GM12878 (cell line): ENCODE results near the gene QPRT. TPM values are rescaled to one million over a fixed set of nuclear protein-coding genes. Genes with fewer than 3 reads are reported as not detected.

Experiments
- ATAC-seq: fragments of 200-7000 bp; cut with Tn5 transposase; 3 replicates; pipeline ENCODE4 v1.9.1; 2020; ENCODE audit warnings: mild to moderate bottlenecking, moderate library complexity
- BruUV-seq: library from RNA; stranded (reverse); fragments of 400-500 nt; replicated peaks from 2 replicates; lab custom pipeline; 2021; lab: Mats Ljungman, UMichigan
- CTCF ChIA-PET: fragments of 300-600 bp; sonication (Branson Sonifier 250); formaldehyde crosslinking; extraction: SDS; loops from one replicate; lab custom pipeline; 2021; ENCODE audit warnings: inconsistent platforms; lab: Yijun Ruan, JAX
- POLR2A ChIA-PET: fragments of 350-600 bp; formaldehyde crosslinking; extraction: SDS; loops from one replicate; lab custom pipeline; 2021; ENCODE audit warnings: inconsistent platforms; lab: Charles Lee
- RAD21 ChIA-PET: fragments of 300-600 bp; sonication (Branson Sonifier 250); formaldehyde crosslinking; loops from one replicate; lab custom pipeline; 2023; ENCODE audit warnings: antibody characterized with exemption; ENCODE audit not compliant: unreplicated experiment; lab: Charles Lee
- SMC1A ChIA-PET: fragments of 300-600 bp; sonication (Branson Sonifier 250); formaldehyde crosslinking; loops from one replicate; lab custom pipeline; 2023; ENCODE audit not compliant: unreplicated experiment, uncharacterized antibody; lab: Charles Lee
- DNase-seq: peaks from one replicate; pipeline ENCODE4 v3.0.0-alpha.2; 2011; ENCODE audit warnings: low read depth, low spot score
- FAIRE-seq: peaks from 3 replicates; lab custom pipeline; 2011; peaks lifted over from hg19 to GRCh38; lab: Jason Lieb, UNC
- H2AFZ ChIP-seq: 2 replicates; pipeline ENCODE4 v1.6.0; 2011; ENCODE audit warnings: low read depth, low read length, control low read depth; ENCODE audit not compliant: control insufficient read depth
- H3K27ac ChIP-seq: 2 replicates; pipeline ENCODE4 v1.5.1; 2011; ENCODE audit warnings: control low read depth; ENCODE audit not compliant: control insufficient read depth, insufficient read depth
- H3K27me3 ChIP-seq, 2 experiments: replicated peaks in 1 of 2; 2 replicates each; pipeline versions ENCODE4 v1.6.0 to v1.6.1; 2011; ENCODE audit warnings: low read length in 1 of 2; ENCODE audit not compliant: control insufficient read depth in 2 of 2, insufficient read depth in 2 of 2
- H3K36me3 ChIP-seq, 2 experiments: 2 replicates each; pipeline ENCODE4 v1.5.1; 2011; ENCODE audit warnings: low read length in 1 of 2; ENCODE audit not compliant: control insufficient read depth in 2 of 2, insufficient read depth in 2 of 2
- H3K4me1 ChIP-seq: 2 replicates; pipeline ENCODE4 v1.6.1; 2011; ENCODE audit warnings: mild to moderate bottlenecking, low read length, moderate library complexity, mixed read lengths; ENCODE audit not compliant: control insufficient read depth, insufficient read depth
- H3K4me2 ChIP-seq: 2 replicates; pipeline ENCODE4 v1.6.0; 2011; ENCODE audit warnings: control low read depth; ENCODE audit not compliant: control insufficient read depth, insufficient read depth
- H3K4me3 ChIP-seq: fragments of 200-600 bp; sonication (generic); 2 replicates; pipeline ENCODE4 v1.5.1; 2016
- H3K79me2 ChIP-seq: 2 replicates; pipeline ENCODE4 v1.6.0; 2011; ENCODE audit warnings: low read length; ENCODE audit not compliant: control insufficient read depth, insufficient read depth
- H3K9ac ChIP-seq: 2 replicates; pipeline ENCODE4 v1.8.0; 2011; ENCODE audit warnings: low read length, control low read depth, mixed read lengths; ENCODE audit not compliant: control insufficient read depth, insufficient read depth
- H3K9me3 ChIP-seq: replicated peaks from 3 replicates; pipeline ENCODE4 v1.5.1; 2011; ENCODE audit warnings: mild to moderate bottlenecking, low read length; ENCODE audit not compliant: control insufficient read depth, insufficient read depth
- H4K20me1 ChIP-seq: 2 replicates; pipeline ENCODE4 v1.6.0; 2011; ENCODE audit not compliant: control insufficient read depth, insufficient read depth
- DPF2 ChIP-seq: fragments of 450-650 bp; IDR thresholded peaks from 2 replicates; pipeline ENCODE4 v1.6.1; 2017; ENCODE audit warnings: mild to moderate bottlenecking
- MEF2B ChIP-seq: fragments of 450-650 bp; IDR thresholded peaks from 2 replicates; pipeline ENCODE4 v1.6.1; 2018; ENCODE audit warnings: mild to moderate bottlenecking, moderate library complexity; ENCODE audit not compliant: partially characterized antibody, poor library complexity, severe bottlenecking
- SMAD5 ChIP-seq: IDR thresholded peaks from 2 replicates; pipeline ENCODE4 v1.6.1; 2016; ENCODE audit warnings: antibody characterized with exemption, low read depth
- SREBF2 ChIP-seq: IDR thresholded peaks from 2 replicates; pipeline ENCODE4 v1.6.1; 2012; ENCODE audit warnings: mild to moderate bottlenecking, low read length
- WGBS: methylation state at CpG from one replicate; pipeline ENCODE4 v1.1.6; 2016; ENCODE audit warnings: low lambda C conversion rate; ENCODE audit not compliant: insufficient replicate concordance, insufficient coverage; ENCODE audit errors: missing lambda C conversion rate; 5-methylcytosine and 5-hydroxymethylcytosine counted together
- in situ Hi-C: fragments of 300-500 bp; cut with MboI; formaldehyde crosslinking; loops from 9 replicates; pipeline ENCODE4 v1.14.3; 2018; ENCODE audit warnings: mixed read lengths
- intact Hi-C: fragments of 100-400 bp; cut with micrococcal nuclease; formaldehyde crosslinking; loops from one replicate; pipeline ENCODE4 v1.14.2; 2022; ENCODE audit not compliant: unreplicated experiment
- polyA plus RNA-seq, 11 experiments: library from polyadenylated mRNA; depleted of rRNA in 4 of 11; unstranded in 6 of 11; stranded (reverse) in 5 of 11; fragments of >200 nt; fragmentation: Nextera tagmentation in 4 of 11; fragmentation: Illumina TruSeq in 1 of 11; extraction: Ambion mirVana in 4 of 11; extraction: Trizol in 1 of 11; gene quantifications; 1 replicate in 1 of 11; 2 replicates in 10 of 11; pipeline versions ENCODE4 v1.2.1 to v1.2.3, GENCODE V29; 2011 to 2016; ENCODE audit warnings: inconsistent platforms in 2 of 11, missing spikeins in 2 of 11, low read depth in 1 of 11
- total RNA-seq, 4 experiments: library from RNA; depleted of rRNA in 3 of 4; stranded (reverse); fragments of >200 nt in 3 of 4; fragmentation: Illumina TruSeq in 1 of 4; extraction: Trizol in 1 of 4; gene quantifications; 2 replicates each; pipeline versions ENCODE4 v1.2.1 to v1.2.3, GENCODE V29; 2013 to 2021
- TF ChIP-seq, protein P1 (sequence below), 3 experiments: IDR thresholded peaks in 2 of 3; conservative IDR thresholded peaks in 1 of 3; 2 replicates each; pipeline ENCODE4 v1.5.1; 2011; ENCODE audit warnings: low read depth in 3 of 3, low read length in 3 of 3, mild to moderate bottlenecking in 3 of 3, control low read depth in 2 of 3, moderate library complexity in 2 of 3, inconsistent platforms in 1 of 3, mixed read lengths in 1 of 3; ENCODE audit not compliant: control insufficient read depth in 2 of 3, insufficient read depth in 1 of 3; ENCODE audit errors: extremely low read depth in 1 of 3
- TF ChIP-seq, protein P2 (sequence below): fragments of 450-650 bp; IDR thresholded peaks from 2 replicates; pipeline ENCODE4 v1.6.1; 2017; ENCODE audit warnings: mild to moderate bottlenecking, low read depth, inconsistent platforms; ENCODE audit not compliant: poor library complexity, severe bottlenecking
- TF ChIP-seq, protein P3 (sequence below): fragments of 450-650 bp; formaldehyde crosslinking; IDR thresholded peaks from 2 replicates; pipeline ENCODE4 v1.4.0; 2020; ENCODE audit warnings: mild to moderate bottlenecking, moderate library complexity

QPRT gene
- total and polyA plus RNA-seq, 10 of the 15 experiments (the other 5 are each of a cell fraction or from before 2014, with no cell fraction given) = 2.7 to 43.0 (median 31.3) TPM

DNA sequence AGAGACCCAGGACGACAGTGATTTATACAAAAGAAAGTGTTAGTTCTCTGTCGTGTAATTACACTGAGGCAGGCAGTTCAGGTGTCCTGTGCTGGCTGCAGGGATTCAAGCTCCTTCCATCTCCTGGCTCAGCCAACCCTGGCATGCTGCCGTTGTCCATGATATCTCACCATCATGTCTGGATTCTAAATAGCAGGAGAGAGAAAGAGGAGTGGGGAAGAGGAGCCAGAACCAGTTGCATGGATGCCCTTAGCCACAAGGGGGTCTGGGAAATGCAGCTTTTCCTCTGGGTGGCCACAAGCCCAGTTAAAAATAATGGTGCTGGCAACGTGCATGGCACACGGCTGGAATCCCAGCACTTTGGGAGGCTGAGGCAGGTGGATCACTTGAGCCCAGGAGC lies 57.1 kb downstream of the QPRT start:
- no peaks in the 10 kb centered on the region for H3K36me3 ChIP-seq
- in situ Hi-C loops (no loop called here), intact Hi-C loops (no loop called here)
- no peak overlapping the region for H3K4me2 ChIP-seq
- no peak overlapping the region for H3K27ac ChIP-seq
- no TSS peak for BruUV-seq
- H3K9me3 ChIP-seq = peaks cover 1% of the 10 kb centered on the region; the same call in 2 of the 3 replicates
- WGBS = 55% methylated on average over 5 of the region's 5 CpGs
- no peak overlapping the region for H3K4me3 ChIP-seq
- ChIA-PET CTCF (interaction anchor here (1.2 kb wide), 1 partner anchor 22 kb away, joined by 3 read pairs; no protein-coding TSS in a partner anchor), SMC1A (interaction anchor here (1.9 kb wide), 1 partner anchor 19 kb away, joined by 5 read pairs; no protein-coding TSS in a partner anchor), POLR2A (interaction anchor here (0.5 kb wide), 1 partner anchor 22 kb away, joined by 3 read pairs; no protein-coding TSS in a partner anchor), RAD21 (no interaction called here)
- H3K9ac ChIP-seq = no peak overlapping the region
- peaks cover 26% of the 10 kb centered on the region for H3K4me1 ChIP-seq
- ATAC-seq (no peak), DNase-seq (no peak), FAIRE-seq (no peak)
- H3K79me2 ChIP-seq = no peaks in the 10 kb centered on the region
- H4K20me1 ChIP-seq = no peaks in the 10 kb centered on the region
- TF ChIP-seq MEF2B (no peak), DPF2 (no peak), SMAD5 (no peak), SREBF2 (no peak)
- TF ChIP-seq, protein P1, sequence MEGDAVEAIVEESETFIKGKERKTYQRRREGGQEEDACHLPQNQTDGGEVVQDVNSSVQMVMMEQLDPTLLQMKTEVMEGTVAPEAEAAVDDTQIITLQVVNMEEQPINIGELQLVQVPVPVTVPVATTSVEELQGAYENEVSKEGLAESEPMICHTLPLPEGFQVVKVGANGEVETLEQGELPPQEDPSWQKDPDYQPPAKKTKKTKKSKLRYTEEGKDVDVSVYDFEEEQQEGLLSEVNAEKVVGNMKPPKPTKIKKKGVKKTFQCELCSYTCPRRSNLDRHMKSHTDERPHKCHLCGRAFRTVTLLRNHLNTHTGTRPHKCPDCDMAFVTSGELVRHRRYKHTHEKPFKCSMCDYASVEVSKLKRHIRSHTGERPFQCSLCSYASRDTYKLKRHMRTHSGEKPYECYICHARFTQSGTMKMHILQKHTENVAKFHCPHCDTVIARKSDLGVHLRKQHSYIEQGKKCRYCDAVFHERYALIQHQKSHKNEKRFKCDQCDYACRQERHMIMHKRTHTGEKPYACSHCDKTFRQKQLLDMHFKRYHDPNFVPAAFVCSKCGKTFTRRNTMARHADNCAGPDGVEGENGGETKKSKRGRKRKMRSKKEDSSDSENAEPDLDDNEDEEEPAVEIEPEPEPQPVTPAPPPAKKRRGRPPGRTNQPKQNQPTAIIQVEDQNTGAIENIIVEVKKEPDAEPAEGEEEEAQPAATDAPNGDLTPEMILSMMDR (IDR thresholded peaks at IDR 0.05 in 2 of 3, conservative IDR thresholded peaks at IDR 0.05 in 1 of 3; ENCODE audit: control insufficient read depth in 2 of 3, extremely low read depth in 1 of 3, insufficient read depth in 1 of 3, low read depth in 3 of 3, low read length in 3 of 3) = 0 out of 6 replicates have a peak, but pooled peaks of 1 of the 3 experiments have one; percentile 4
- TF ChIP-seq, protein P2, sequence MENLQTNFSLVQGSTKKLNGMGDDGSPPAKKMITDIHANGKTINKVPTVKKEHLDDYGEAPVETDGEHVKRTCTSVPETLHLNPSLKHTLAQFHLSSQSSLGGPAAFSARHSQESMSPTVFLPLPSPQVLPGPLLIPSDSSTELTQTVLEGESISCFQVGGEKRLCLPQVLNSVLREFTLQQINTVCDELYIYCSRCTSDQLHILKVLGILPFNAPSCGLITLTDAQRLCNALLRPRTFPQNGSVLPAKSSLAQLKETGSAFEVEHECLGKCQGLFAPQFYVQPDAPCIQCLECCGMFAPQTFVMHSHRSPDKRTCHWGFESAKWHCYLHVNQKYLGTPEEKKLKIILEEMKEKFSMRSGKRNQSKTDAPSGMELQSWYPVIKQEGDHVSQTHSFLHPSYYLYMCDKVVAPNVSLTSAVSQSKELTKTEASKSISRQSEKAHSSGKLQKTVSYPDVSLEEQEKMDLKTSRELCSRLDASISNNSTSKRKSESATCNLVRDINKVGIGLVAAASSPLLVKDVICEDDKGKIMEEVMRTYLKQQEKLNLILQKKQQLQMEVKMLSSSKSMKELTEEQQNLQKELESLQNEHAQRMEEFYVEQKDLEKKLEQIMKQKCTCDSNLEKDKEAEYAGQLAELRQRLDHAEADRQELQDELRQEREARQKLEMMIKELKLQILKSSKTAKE = no peak
- TF ChIP-seq, protein P3, sequence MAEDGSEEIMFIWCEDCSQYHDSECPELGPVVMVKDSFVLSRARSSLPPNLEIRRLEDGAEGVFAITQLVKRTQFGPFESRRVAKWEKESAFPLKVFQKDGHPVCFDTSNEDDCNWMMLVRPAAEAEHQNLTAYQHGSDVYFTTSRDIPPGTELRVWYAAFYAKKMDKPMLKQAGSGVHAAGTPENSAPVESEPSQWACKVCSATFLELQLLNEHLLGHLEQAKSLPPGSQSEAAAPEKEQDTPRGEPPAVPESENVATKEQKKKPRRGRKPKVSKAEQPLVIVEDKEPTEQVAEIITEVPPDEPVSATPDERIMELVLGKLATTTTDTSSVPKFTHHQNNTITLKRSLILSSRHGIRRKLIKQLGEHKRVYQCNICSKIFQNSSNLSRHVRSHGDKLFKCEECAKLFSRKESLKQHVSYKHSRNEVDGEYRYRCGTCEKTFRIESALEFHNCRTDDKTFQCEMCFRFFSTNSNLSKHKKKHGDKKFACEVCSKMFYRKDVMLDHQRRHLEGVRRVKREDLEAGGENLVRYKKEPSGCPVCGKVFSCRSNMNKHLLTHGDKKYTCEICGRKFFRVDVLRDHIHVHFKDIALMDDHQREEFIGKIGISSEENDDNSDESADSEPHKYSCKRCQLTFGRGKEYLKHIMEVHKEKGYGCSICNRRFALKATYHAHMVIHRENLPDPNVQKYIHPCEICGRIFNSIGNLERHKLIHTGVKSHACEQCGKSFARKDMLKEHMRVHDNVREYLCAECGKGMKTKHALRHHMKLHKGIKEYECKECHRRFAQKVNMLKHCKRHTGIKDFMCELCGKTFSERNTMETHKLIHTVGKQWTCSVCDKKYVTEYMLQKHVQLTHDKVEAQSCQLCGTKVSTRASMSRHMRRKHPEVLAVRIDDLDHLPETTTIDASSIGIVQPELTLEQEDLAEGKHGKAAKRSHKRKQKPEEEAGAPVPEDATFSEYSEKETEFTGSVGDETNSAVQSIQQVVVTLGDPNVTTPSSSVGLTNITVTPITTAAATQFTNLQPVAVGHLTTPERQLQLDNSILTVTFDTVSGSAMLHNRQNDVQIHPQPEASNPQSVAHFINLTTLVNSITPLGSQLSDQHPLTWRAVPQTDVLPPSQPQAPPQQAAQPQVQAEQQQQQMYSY = no peak
- no peaks in the 10 kb centered on the region for H3K27me3 ChIP-seq
- H2AFZ ChIP-seq = no peak overlapping the region
